ENCODE data around the gene P2RX3.

The P2RX3 gene

GRCh38 chr11:57312511-57313021 is 25.6 kb upstream of the P2RX3 start:
- no peak for DNase-seq
- in situ Hi-C loops (cut with HindIII; ENCODE audit: low pct_ligation_motif_present, low sequenced_read_pairs), result no loop called here
- TF ChIP-seq, protein P1, sequence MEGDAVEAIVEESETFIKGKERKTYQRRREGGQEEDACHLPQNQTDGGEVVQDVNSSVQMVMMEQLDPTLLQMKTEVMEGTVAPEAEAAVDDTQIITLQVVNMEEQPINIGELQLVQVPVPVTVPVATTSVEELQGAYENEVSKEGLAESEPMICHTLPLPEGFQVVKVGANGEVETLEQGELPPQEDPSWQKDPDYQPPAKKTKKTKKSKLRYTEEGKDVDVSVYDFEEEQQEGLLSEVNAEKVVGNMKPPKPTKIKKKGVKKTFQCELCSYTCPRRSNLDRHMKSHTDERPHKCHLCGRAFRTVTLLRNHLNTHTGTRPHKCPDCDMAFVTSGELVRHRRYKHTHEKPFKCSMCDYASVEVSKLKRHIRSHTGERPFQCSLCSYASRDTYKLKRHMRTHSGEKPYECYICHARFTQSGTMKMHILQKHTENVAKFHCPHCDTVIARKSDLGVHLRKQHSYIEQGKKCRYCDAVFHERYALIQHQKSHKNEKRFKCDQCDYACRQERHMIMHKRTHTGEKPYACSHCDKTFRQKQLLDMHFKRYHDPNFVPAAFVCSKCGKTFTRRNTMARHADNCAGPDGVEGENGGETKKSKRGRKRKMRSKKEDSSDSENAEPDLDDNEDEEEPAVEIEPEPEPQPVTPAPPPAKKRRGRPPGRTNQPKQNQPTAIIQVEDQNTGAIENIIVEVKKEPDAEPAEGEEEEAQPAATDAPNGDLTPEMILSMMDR (IDR thresholded peaks at IDR 0.05; ENCODE audit: low read depth, low read length, missing control alignments), result no peak
- H3K36me3 ChIP-seq (replicated peaks), result peaks cover 81% of the 10 kb centered on the region
- H3K4me3 ChIP-seq (ENCODE audit: low read depth, low read length), result no peak overlapping the region
- no peaks in the 10 kb centered on the region for H3K27me3 ChIP-seq (replicated peaks)
- H3K27ac ChIP-seq, result no peak overlapping the region

DNA sequence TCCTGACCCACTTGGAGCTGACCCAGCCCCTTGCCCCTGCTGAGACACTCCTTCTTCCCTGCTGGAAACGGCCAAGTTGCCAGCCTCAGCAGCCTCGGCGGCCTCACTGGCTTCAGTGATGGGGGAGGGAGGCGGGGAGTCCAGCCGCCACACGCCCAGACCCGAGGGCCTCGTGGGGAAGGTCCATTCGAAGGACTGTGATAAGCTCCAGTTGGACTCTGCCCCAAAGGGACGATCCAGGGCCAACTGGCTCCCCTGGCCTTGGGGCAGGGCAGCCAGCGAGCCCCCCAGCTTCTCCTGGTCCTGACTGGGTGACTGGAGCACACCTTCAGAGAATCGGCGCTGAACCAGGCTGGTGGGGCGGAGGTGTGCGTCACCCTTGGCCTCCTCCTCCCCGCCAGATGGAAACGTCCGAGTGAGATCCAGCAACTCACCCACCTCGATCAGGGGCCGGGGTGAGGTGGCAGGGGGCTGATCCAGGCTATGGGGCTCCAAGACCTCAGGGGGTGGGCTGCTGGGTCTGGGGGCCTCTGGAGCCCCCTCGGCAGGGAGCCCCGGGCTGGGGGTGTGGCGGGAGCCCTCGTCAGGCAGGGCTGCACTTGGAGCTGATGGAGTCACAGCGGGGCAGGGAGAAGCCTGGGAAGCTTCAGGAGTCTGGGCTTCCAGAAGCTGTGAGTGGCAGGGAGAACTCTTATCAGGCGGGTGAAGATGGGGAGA is 24.9 kb upstream of the P2RX3 start:
- TF ChIP-seq, protein P1 (IDR thresholded peaks at IDR 0.05; ENCODE audit: low read depth, low read length, missing control alignments), result no peak
- no peak for DNase-seq
- peaks cover 84% of the 10 kb centered on the region for H3K36me3 ChIP-seq (replicated peaks)
- in situ Hi-C loops (cut with HindIII; ENCODE audit: low pct_ligation_motif_present, low sequenced_read_pairs), result no loop called here
- H3K27me3 ChIP-seq (replicated peaks), result no peaks in the 10 kb centered on the region
- no peak overlapping the region for H3K27ac ChIP-seq
- H3K4me3 ChIP-seq (ENCODE audit: low read depth, low read length), result no peak overlapping the region

DNA sequence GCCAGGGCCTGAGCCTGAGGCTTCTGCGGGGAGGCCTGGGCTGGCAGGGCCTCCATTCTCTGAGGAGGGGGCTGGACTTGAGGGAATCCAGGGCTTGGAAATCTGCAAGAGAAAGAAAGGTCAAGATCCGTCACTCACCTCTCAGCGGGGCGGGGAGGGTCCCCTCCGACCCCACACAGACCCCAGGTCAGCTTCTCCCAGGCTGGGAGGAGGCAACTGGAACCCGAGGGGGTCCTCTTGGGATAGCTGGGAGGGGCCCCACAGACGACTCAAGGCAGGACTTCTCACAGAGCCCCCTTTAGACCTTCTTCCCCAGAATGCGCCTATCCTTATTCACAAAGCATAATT is 24.4 kb upstream of the P2RX3 start:
- TF ChIP-seq, protein P1 (IDR thresholded peaks at IDR 0.05; ENCODE audit: low read depth, low read length, missing control alignments), result no peak

GRCh38 chr11:57314221-57314973 is 23.8 kb upstream of the P2RX3 start:
- no peak overlapping the region for H3K4me3 ChIP-seq (ENCODE audit: low read depth, low read length)
- TF ChIP-seq, protein P1 (IDR thresholded peaks at IDR 0.05; ENCODE audit: low read depth, low read length, missing control alignments), result no peak
- H3K27me3 ChIP-seq (replicated peaks), result no peaks in the 10 kb centered on the region
- peaks cover 87% of the 10 kb centered on the region for H3K36me3 ChIP-seq (replicated peaks)
- DNase-seq, result no peak
- H3K27ac ChIP-seq, result no peak overlapping the region
- in situ Hi-C loops (cut with HindIII; ENCODE audit: low pct_ligation_motif_present, low sequenced_read_pairs), result no loop called here

More for the DNA sequence above, 24.4 kb upstream of the P2RX3 start:
- in situ Hi-C loops (cut with HindIII; ENCODE audit: low pct_ligation_motif_present, low sequenced_read_pairs), result no loop called here
- DNase-seq, result no peak
- no peaks in the 10 kb centered on the region for H3K27me3 ChIP-seq (replicated peaks)
- H3K27ac ChIP-seq, result no peak overlapping the region
- no peak overlapping the region for H3K4me3 ChIP-seq (ENCODE audit: low read depth, low read length)
- H3K36me3 ChIP-seq (replicated peaks), result peaks cover 89% of the 10 kb centered on the region

DNA sequence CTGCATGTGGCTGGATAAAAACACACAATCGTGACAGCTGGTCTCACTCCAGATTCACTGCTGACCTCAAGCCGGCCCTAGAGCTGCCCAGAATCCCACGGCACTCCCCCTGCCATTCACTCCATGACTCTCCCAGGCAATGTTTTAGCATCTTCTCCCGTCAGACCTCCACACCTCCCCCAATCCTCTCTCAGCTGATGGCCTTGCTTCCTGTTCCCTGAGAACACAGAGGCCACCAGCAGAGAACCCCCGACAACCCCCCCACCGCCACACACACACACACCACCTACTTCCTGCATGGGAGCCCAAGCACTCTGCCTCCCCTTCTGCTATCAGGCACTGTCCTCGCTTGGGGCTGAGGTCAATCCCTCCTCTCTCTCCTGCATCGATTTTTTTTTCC is 22.7 kb upstream of the P2RX3 start:
- no peak overlapping the region for H3K4me3 ChIP-seq (ENCODE audit: low read depth, low read length)
- peak; percentile 54 for DNase-seq
- TF ChIP-seq, protein P1 (IDR thresholded peaks at IDR 0.05; ENCODE audit: low read depth, low read length, missing control alignments), result no peak
- no peaks in the 10 kb centered on the region for H3K27me3 ChIP-seq (replicated peaks)
- in situ Hi-C loops (cut with HindIII; ENCODE audit: low pct_ligation_motif_present, low sequenced_read_pairs), result no loop called here
- H3K27ac ChIP-seq, result peak overlapping the region; percentile 43
- H3K36me3 ChIP-seq (replicated peaks), result peaks cover 83% of the 10 kb centered on the region

All from brain microvascular endothelial cell (primary cell).